ENCODE results near the gene EPS15.

EPS15 gene

GRCh38 chr1:51365774-51366173 lies 153.3 kb downstream of the EPS15 start:
- DNase-seq (ENCODE audit: low read depth): no peak
- H3K4me3 ChIP-seq (ENCODE audit: control insufficient read depth, low read depth, low read length): no peak overlapping the region
- no peak for TF ChIP-seq CTCF (conservative IDR thresholded peaks at IDR 0.05; ENCODE audit: control insufficient read depth, insufficient read depth, low read depth, low read length)

GRCh38 chr1:51359879-51360278 lies 159.2 kb downstream of the EPS15 start:
- no peak for TF ChIP-seq CTCF (conservative IDR thresholded peaks at IDR 0.05; ENCODE audit: control insufficient read depth, insufficient read depth, low read depth, low read length)
- DNase-seq (ENCODE audit: low read depth): no peak
- H3K4me3 ChIP-seq (ENCODE audit: control insufficient read depth, low read depth, low read length): no peak overlapping the region

GRCh38 chr1:51355382-51355781 lies 163.7 kb downstream of the EPS15 start:
- H3K4me3 ChIP-seq (ENCODE audit: control insufficient read depth, low read depth, low read length): no peak overlapping the region
- no peak for DNase-seq (ENCODE audit: low read depth)
- no peak for TF ChIP-seq CTCF (conservative IDR thresholded peaks at IDR 0.05; ENCODE audit: control insufficient read depth, insufficient read depth, low read depth, low read length)

- TF ChIP-seq CTCF (conservative IDR thresholded peaks at IDR 0.05; ENCODE audit: control insufficient read depth, insufficient read depth, low read depth, low read length): no peak
- H3K4me3 ChIP-seq (ENCODE audit: control insufficient read depth, low read depth, low read length): no peak overlapping the region
- no peak for DNase-seq (ENCODE audit: low read depth)
Observed at GRCh38 chr1:51354416-51354815, 164.7 kb downstream of the EPS15 start.

- TF ChIP-seq CTCF (conservative IDR thresholded peaks at IDR 0.05; ENCODE audit: control insufficient read depth, insufficient read depth, low read depth, low read length): no peak
- no peak overlapping the region for H3K4me3 ChIP-seq (ENCODE audit: control insufficient read depth, low read depth, low read length)
- no peak for DNase-seq (ENCODE audit: low read depth)
Observed at GRCh38 chr1:51351907-51352306, 167.2 kb downstream of the EPS15 start.

- TF ChIP-seq CTCF (conservative IDR thresholded peaks at IDR 0.05; ENCODE audit: control insufficient read depth, insufficient read depth, low read depth, low read length): no peak
- DNase-seq (ENCODE audit: low read depth): no peak
- no peak overlapping the region for H3K4me3 ChIP-seq (ENCODE audit: control insufficient read depth, low read depth, low read length)
Observed at GRCh38 chr1:51349862-51350261, 169.2 kb downstream of the EPS15 start.

- no peak for DNase-seq (ENCODE audit: low read depth)
Observed at GRCh38 chr1:51348147-51348527, 170.9 kb downstream of the EPS15 start.

More at GRCh38 chr1:51348147-51348527, 170.9 kb downstream of the EPS15 start:
- TF ChIP-seq CTCF (conservative IDR thresholded peaks at IDR 0.05; ENCODE audit: control insufficient read depth, insufficient read depth, low read depth, low read length): no peak
- H3K4me3 ChIP-seq (ENCODE audit: control insufficient read depth, low read depth, low read length): no peak overlapping the region
